ENCODE results near the gene IL9R.
"Not testable (repeated sequence)": the region's sequence is repeated elsewhere in the genome, so short reads cannot be mapped to it uniquely, and the experiment has no call there.

The IL9R gene

DNA sequence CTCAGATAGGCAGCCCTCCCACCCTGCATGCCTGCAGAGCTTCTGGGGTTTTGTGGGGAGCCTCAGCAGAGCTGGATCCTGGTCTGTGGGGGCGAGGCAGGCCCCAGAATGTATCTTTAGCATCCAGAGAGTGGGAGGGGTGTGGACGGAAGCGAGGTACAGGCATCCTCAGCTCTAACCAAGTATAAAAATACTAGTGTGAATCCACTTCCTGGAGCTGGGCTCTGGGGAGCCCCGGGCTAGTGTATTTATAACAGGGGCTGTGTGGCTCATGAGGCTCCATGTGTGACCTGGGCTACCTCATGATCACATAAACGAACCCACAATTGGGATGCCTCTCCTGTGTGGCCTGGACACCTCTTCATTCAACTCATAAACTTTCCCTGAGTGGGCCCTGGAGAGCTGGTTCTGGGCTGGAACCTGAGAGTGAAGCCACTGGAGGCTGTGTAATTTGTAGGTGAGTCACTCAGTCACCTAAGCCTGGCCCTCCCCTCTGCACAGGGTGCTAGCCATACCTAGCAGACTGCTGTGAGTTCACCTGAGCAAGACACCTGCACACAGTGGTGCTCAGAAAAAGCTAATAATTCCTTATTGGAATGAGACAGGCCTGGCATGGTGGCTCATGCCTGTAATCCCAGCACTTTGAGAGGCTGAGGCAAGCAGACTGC lies 15.9 kb downstream of the IL9R start:
- not testable (repeated sequence) for H3K36me3 ChIP-seq (ENCODE audit: control insufficient read depth, insufficient read depth, low read length); H3K4me1 ChIP-seq (ENCODE audit: control insufficient read depth, insufficient read depth, low read length); H3K4me3 ChIP-seq (ENCODE audit: low read length); H3K27me3 ChIP-seq (ENCODE audit: control insufficient read depth, insufficient read depth, low read length); H3K27ac ChIP-seq (ENCODE audit: low read depth, low read length); H3K9ac ChIP-seq (ENCODE audit: low read length)

GRCh38 chrX:156019846-156020245 lies 22.4 kb downstream of the IL9R start:
- H3K4me3 ChIP-seq (ENCODE audit: low read length); H3K36me3 ChIP-seq (ENCODE audit: control insufficient read depth, insufficient read depth, low read length); H3K9ac ChIP-seq (ENCODE audit: low read length); H3K27me3 ChIP-seq (ENCODE audit: control insufficient read depth, insufficient read depth, low read length); H3K4me1 ChIP-seq (ENCODE audit: control insufficient read depth, insufficient read depth, low read length); H3K27ac ChIP-seq (ENCODE audit: low read depth, low read length): not testable (repeated sequence)

DNA sequence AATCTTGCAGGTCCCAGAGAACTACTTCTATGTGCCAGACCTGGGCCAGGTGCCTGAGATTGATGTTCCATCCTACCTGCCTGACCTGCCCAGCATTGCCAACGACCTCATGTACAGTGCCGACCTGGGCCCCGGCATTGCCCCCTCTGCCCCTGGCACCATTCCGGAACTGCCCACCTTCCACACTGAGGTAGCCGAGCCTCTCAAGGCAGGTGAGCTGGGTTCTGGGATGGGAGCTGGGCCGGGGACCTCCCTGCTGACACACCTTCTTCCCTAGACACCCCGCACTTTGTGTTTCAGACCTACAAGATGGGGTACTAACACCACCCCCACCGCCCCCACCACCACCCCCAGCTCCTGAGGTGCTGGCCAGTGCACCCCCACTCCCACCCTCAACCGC lies 25.5 kb downstream of the IL9R start:
- not testable (repeated sequence) for H3K9ac ChIP-seq (ENCODE audit: low read length); H3K4me3 ChIP-seq (ENCODE audit: low read length); H3K27me3 ChIP-seq (ENCODE audit: control insufficient read depth, insufficient read depth, low read length); H3K4me1 ChIP-seq (ENCODE audit: control insufficient read depth, insufficient read depth, low read length); H3K27ac ChIP-seq (ENCODE audit: low read depth, low read length); H3K36me3 ChIP-seq (ENCODE audit: control insufficient read depth, insufficient read depth, low read length)

- H3K4me1 ChIP-seq (ENCODE audit: control insufficient read depth, insufficient read depth, low read length); H3K27me3 ChIP-seq (ENCODE audit: control insufficient read depth, insufficient read depth, low read length); H3K4me3 ChIP-seq (ENCODE audit: low read length); H3K27ac ChIP-seq (ENCODE audit: low read depth, low read length); H3K36me3 ChIP-seq (ENCODE audit: control insufficient read depth, insufficient read depth, low read length); H3K9ac ChIP-seq (ENCODE audit: low read length): not testable (repeated sequence)
Measured at GRCh38 chrX:156024949-156025492, 27.5 kb downstream of the IL9R start.

GRCh38 chrX:156028653-156029237 lies 31.2 kb downstream of the IL9R start:
- H3K4me1 ChIP-seq (ENCODE audit: control insufficient read depth, insufficient read depth, low read length); H3K27me3 ChIP-seq (ENCODE audit: control insufficient read depth, insufficient read depth, low read length); H3K36me3 ChIP-seq (ENCODE audit: control insufficient read depth, insufficient read depth, low read length); H3K9ac ChIP-seq (ENCODE audit: low read length); H3K27ac ChIP-seq (ENCODE audit: low read depth, low read length); H3K4me3 ChIP-seq (ENCODE audit: low read length): not testable (repeated sequence)

DNA sequence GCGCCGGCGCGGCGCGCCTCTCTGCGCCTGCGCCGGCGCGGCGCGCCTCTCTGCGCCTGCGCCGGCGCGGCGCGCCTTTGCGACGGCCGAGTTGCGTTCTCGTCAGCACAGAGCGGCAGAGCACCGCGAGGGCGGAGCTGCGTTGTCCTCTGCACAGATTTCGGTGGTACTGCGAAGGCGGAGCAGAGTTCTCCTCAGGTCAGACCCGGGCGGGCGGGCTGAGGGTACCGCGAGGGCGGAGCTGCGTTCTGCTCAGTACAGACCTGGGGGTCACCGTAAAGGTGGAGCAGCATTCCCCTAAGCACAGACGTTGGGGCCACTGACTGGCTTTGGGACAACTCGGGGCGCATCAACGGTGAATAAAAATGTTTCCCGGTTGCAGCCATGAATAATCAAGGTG lies 31.8 kb downstream of the IL9R start:
- H3K4me1 ChIP-seq (ENCODE audit: control insufficient read depth, insufficient read depth, low read length); H3K27ac ChIP-seq (ENCODE audit: low read depth, low read length); H3K27me3 ChIP-seq (ENCODE audit: control insufficient read depth, insufficient read depth, low read length); H3K9ac ChIP-seq (ENCODE audit: low read length); H3K4me3 ChIP-seq (ENCODE audit: low read length); H3K36me3 ChIP-seq (ENCODE audit: control insufficient read depth, insufficient read depth, low read length): not testable (repeated sequence)

DNA sequence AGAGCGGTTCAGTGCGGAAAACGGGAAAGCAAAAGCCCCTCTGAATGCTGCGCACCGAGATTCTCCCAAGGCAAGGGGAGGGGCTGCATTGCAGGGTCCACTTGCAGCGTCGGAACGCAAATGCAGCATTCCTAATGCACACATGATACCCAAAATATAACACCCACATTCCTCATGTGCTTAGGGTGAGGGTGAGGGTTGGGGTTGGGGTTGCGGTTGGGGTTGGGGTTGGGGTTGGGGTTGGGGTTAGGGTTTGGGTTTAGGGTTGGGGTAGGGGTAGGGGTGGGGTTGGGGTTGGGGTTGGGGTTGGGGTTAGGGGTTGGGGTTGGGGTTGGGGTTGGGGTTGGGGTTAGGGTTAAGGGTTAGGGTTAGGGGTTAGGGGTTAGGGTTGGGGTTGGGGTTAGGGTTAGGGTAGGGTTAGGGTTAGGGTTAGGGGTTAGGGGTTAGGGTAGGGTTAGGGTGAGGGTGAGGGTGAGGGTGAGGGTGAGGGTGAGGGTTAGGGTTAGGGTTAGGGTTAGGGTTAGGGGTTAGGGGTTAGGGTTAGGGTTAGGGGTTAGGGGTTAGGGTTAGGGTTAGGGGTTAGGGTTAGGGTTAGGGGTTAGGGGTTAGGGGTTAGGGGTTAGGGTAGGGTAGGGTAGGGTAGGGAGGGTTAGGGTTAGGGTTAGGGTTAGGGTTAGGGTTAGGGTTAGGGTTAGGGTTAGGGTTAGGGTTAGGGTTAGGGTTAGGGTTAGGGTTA lies 32.4 kb downstream of the IL9R start:
- H3K4me3 ChIP-seq (ENCODE audit: low read length); H3K9ac ChIP-seq (ENCODE audit: low read length); H3K36me3 ChIP-seq (ENCODE audit: control insufficient read depth, insufficient read depth, low read length); H3K27me3 ChIP-seq (ENCODE audit: control insufficient read depth, insufficient read depth, low read length); H3K4me1 ChIP-seq (ENCODE audit: control insufficient read depth, insufficient read depth, low read length); H3K27ac ChIP-seq (ENCODE audit: low read depth, low read length): not testable (repeated sequence)

DNA sequence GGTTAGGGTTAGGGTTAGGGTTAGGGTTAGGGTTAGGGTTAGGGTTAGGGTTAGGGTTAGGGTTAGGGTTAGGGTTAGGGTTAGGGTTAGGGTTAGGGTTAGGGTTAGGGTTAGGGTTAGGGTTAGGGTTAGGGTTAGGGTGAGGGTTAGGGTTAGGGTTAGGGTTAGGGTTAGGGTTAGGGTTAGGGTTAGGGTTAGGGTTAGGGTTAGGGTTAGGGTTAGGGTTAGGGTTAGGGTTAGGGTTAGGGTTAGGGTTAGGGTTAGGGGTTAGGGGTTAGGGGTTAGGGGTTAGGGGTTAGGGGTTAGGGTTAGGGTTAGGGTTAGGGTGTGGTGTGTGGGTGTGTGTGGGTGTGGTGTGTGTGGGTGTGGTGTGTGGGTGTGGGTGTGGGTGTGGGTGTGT lies 33.0 kb downstream of the IL9R start:
- not testable (repeated sequence) for H3K9ac ChIP-seq (ENCODE audit: low read length); H3K4me3 ChIP-seq (ENCODE audit: low read length); H3K4me1 ChIP-seq (ENCODE audit: control insufficient read depth, insufficient read depth, low read length); H3K36me3 ChIP-seq (ENCODE audit: control insufficient read depth, insufficient read depth, low read length); H3K27ac ChIP-seq (ENCODE audit: low read depth, low read length); H3K27me3 ChIP-seq (ENCODE audit: control insufficient read depth, insufficient read depth, low read length)

Data from rectal smooth muscle tissue (tissue), 1 donor.